Omental fat pad (tissue), 4 donors: Measurements from ENCODE around the gene STAC2. TPM values are rescaled to one million over a fixed set of nuclear protein-coding genes. Genes with fewer than 3 reads are reported as not detected.
A peak's percentile ranks its signal among the peaks of the same experiment; 100 is the strongest.

Experiments
- ATAC-seq: fragments of 150-250 bp; one replicate; pipeline ENCODE4 v1.9.1; 2016; ENCODE audit warnings: mild to moderate bottlenecking, moderate library complexity; ENCODE audit not compliant: low FRiP score
- DNase-seq: peaks from one replicate; pipeline ENCODE4 v3.0.0-alpha.2; 2019; ENCODE audit warnings: low spot score
- total RNA-seq, 4 donors: library from RNA; depleted of rRNA; stranded (reverse); fragments of >200 nt; gene quantifications; one replicate each; pipeline ENCODE4 v1.1.0, GENCODE V29; 2016
- TF ChIP-seq, protein P1 (sequence below), 3 donors: fragments of 450-650 bp; IDR thresholded peaks; one replicate each; pipeline ENCODE4 v1.5.1; 2016 to 2017; ENCODE audit warnings: antibody characterized with exemption in 3 of 3, mild to moderate bottlenecking in 3 of 3, moderate library complexity in 2 of 3

The STAC2 gene
- total RNA-seq, 4 donors from 2014 or later = 0.56 to 0.60 TPM; not detected in 2

DNA sequence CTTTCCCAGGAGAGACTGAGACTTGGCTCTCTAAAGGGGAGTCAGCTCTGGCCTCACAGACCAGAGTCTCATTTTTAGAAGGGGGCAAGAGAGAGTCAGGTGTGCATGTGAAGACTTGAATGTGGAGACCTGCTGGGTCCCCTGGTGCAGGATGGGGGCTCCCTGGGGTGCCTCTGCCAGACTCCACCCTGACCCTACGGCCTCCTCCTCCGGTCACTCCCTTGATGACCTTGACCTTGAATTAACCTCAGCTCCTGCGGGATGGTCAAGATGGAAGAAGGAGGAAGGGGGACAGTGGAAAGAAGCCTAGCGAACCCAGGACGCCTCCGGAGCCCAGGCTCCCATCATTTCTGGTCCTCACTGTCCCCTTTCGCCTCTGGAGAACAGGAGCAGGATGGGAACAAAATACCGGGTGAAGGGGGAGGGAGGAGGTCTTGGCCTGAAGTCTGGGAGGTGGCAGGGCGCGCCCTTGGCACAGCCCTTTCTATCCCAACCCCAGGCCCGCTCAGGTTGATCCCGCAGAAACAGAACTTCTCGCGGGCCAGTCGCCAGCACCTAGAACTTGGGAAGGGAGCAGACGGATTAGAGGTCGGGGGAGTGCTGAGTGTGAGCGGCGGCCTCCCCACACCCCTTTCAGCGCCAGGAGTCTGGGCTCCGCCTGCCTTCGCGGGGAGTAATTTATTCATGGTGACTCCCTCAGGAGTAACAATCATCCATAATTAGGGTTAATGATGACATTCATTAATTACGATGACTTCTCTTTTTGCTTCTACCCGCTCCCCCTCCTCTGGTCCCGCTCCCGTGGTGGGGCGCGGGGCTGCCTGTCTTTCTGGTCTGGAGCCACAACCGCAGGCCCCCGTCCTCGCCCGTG, 1.6 kb downstream of the STAC2 start:
- TF ChIP-seq, protein P1, sequence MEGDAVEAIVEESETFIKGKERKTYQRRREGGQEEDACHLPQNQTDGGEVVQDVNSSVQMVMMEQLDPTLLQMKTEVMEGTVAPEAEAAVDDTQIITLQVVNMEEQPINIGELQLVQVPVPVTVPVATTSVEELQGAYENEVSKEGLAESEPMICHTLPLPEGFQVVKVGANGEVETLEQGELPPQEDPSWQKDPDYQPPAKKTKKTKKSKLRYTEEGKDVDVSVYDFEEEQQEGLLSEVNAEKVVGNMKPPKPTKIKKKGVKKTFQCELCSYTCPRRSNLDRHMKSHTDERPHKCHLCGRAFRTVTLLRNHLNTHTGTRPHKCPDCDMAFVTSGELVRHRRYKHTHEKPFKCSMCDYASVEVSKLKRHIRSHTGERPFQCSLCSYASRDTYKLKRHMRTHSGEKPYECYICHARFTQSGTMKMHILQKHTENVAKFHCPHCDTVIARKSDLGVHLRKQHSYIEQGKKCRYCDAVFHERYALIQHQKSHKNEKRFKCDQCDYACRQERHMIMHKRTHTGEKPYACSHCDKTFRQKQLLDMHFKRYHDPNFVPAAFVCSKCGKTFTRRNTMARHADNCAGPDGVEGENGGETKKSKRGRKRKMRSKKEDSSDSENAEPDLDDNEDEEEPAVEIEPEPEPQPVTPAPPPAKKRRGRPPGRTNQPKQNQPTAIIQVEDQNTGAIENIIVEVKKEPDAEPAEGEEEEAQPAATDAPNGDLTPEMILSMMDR (IDR thresholded peaks at IDR 0.05) = no peak
- ATAC-seq (no peak), DNase-seq (no peak)

DNA sequence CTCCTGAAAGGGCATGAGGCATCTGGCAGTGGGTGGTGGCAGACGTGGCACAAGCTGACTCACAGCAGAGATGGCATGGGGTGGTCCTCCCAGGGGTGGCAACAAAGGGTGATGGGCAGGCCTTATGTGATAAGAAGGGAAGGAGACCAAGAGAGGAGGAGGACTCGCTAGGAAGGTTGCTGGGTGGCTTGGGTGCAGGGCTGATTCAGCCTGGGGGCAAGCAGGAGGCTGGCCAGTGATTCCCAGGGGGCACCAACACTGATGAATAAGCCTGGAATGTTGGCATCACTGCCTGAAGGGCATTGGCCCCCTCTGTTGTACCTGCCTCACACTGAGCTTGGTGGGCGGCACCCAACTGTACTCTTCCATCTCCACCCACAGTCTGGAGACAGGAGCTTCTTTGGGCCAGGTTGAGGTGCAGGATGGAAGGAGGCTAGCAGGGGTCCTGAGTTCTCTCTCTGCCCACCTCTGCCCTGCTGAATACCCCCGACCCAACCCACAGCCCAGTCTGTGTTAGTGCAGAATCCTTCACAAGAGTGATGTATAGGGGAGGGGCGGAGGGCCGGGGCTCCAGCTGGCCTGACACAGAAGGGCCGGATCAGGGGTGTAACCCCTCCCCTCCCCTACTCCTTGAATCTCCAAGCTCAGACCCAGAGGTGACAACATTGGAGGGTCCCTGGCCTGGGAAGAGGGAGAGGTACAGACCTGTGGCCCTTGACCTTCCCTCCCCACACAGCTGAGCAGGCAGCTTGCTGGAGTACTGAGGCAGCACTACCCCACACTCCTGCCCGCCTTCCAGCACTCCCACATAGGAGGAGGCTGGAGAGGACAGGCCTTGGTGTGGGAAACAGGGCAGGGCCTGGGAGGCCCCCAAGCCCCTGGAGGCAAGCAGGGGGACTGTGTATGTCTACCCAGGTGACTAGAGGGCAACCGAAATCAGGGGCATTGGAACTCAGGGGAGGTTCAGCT, 2.6 kb downstream of the STAC2 start:
- TF ChIP-seq, protein P1 (IDR thresholded peaks at IDR 0.05) = no peak
- no peak for DNase-seq
- ATAC-seq = peak; percentile 15

DNA sequence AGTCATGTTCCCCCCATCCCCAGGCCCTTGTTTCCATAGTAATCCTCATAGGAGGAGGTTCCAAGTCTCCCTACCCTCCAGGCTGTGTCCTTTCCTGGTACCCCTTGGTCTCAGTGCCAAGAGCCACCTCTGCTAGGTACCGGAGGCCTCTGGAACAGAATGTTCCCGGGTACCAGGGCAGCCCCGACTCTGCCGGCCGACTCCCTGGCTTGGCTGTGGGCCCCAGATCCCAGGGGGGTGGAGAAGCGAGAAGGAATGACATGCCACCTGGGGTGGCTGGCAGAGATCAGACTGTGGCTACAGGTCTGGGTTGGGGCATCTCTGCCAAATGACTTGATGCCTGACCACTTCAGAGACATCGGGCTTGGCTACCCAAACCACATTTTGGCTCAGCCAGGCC, 3.6 kb downstream of the STAC2 start:
- TF ChIP-seq, protein P1 (IDR thresholded peaks at IDR 0.05) = no peak
- no peak for DNase-seq
- no peak for ATAC-seq

DNA sequence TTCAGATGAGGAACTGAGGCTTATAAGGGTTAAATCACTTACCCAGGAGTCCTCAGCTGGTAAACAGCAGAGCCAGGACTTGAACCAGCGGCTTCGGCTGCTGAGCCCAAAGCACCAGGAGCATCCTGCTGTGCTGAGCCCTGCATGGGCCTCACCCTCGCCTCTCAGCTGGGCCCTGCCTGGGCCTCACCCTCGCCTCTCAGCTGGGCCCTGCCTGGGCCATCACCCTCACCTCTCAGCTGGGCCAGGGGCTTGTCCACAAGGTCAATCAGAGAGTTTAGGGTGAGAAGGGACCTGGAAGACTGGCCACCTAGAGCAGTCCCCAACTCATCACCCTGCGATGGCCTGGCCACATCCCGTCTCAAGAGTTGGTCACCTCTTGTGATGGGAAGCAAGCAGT, 4.2 kb downstream of the STAC2 start:
- no peak for DNase-seq
- TF ChIP-seq, protein P1 (IDR thresholded peaks at IDR 0.05) = no peak
- no peak for ATAC-seq

DNA sequence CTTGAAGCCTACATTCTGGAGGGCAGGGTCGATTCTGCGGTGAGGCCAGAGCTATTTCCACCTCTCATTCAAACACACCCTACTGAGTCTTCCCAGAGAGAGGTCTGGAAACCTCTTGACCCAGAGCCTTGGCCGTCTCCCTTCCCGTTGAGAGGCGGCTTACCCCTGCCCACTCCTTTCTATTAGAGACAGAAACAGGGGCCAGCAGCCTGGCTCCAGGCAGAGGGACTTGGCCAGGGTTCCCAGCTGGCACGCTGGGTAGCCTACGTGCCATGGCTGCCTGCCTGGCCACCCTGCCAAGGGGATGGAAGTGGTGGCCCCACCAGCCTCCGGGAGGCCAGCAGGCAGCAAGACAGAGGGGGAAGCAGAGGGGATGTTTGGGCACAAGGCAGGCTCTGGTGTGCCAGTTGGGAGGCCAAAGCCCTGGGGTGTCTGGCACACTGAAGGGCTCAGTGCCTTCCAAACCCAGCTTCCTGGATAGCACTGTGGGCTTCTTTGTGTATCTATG, 6.0 kb downstream of the STAC2 start:
- TF ChIP-seq, protein P1 (IDR thresholded peaks at IDR 0.05) = no peak
- ATAC-seq (no peak), DNase-seq (no peak)

DNA sequence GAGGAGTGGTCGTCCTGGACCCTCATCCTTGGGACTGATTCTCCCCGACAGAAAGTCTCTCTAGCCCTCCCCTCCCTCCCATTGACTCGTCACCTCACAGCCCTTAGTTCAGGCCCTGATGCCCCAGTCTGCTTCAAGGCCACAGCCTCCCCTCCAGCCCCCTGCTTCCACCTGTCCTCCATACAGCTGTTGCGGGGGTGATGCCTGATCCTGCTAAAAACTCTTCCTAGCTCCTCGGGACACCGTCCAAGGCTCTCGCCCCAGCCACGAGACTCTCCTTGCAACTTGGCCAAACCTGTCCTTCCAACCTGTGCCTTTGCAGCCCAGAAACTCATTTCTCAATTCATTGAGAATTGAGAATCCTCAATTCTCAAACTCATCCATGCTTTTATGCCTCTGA, 6.8 kb downstream of the STAC2 start:
- no peak for DNase-seq
- TF ChIP-seq, protein P1 (IDR thresholded peaks at IDR 0.05) = no peak
- no peak for ATAC-seq
